Naive B cell (primary cell): Measurements from ENCODE around the gene DUSP19. TPM values are rescaled to one million over a fixed set of nuclear protein-coding genes. Genes with fewer than 3 reads are reported as not detected.
"Not testable (repeated sequence)": the region's sequence is repeated elsewhere in the genome, so short reads cannot be mapped to it uniquely, and the experiment has no call there.

Source experiments
- ATAC-seq, 2 donors: fragments of 150-1000 bp; cut with Tn5 transposase; 2 replicates each; pipeline ENCODE4 v1.10.0; 2021; ENCODE audit warnings: low read depth in 2 of 2, mild to moderate bottlenecking in 2 of 2, moderate library complexity in 2 of 2
- DNase-seq: peaks from one replicate; pipeline ENCODE4 v3.0.0; 2022
- H3K27ac Mint-ChIP-seq, 6 donors: one replicate each; pipeline ENCODE4 v1.8.0; 2020 to 2022; ENCODE audit warnings: mild to moderate bottlenecking in 6 of 6, mixed read lengths in 6 of 6, moderate library complexity in 5 of 6, inconsistent platforms in 2 of 6
- H3K27me3 Mint-ChIP-seq, 3 donors: one replicate each; pipeline ENCODE4 v1.8.0; 2021 to 2022; ENCODE audit warnings: mixed read lengths in 3 of 3, mild to moderate bottlenecking in 1 of 3
- H3K36me3 Mint-ChIP-seq, 2 donors: one replicate each; pipeline ENCODE4 v1.8.0; 2020 to 2022; ENCODE audit warnings: mixed read lengths in 2 of 2, inconsistent platforms in 1 of 2, mild to moderate bottlenecking in 1 of 2
- H3K4me1 Mint-ChIP-seq, 3 donors: one replicate each; pipeline ENCODE4 v1.8.0; 2020 to 2022; ENCODE audit warnings: mixed read lengths in 3 of 3, inconsistent platforms in 1 of 3, mild to moderate bottlenecking in 1 of 3, moderate library complexity in 1 of 3
- H3K4me3 Mint-ChIP-seq, 8 donors: one replicate each; pipeline ENCODE4 v1.8.0; 2020 to 2022; ENCODE audit warnings: mild to moderate bottlenecking in 8 of 8, mixed read lengths in 8 of 8, moderate library complexity in 8 of 8, inconsistent platforms in 2 of 8
- H3K9me3 Mint-ChIP-seq, 7 donors: one replicate each; pipeline ENCODE4 v1.8.0; 2020 to 2022; ENCODE audit warnings: mixed read lengths in 7 of 7, mild to moderate bottlenecking in 5 of 7, inconsistent platforms in 2 of 7, moderate library complexity in 1 of 7
- polyA plus RNA-seq, 6 donors: library from polyadenylated mRNA; unstranded; fragments of 300-500 nt; fragmentation: Illumina TruSeq; gene quantifications; one replicate each; pipeline ENCODE4 v1.2.3, GENCODE V29; 2021; ENCODE audit warnings: low read depth in 6 of 6

DUSP19 gene
- polyA plus RNA-seq, 6 donors from 2014 or later, result 0.04 to 0.77 (median 0.26) TPM

DNA sequence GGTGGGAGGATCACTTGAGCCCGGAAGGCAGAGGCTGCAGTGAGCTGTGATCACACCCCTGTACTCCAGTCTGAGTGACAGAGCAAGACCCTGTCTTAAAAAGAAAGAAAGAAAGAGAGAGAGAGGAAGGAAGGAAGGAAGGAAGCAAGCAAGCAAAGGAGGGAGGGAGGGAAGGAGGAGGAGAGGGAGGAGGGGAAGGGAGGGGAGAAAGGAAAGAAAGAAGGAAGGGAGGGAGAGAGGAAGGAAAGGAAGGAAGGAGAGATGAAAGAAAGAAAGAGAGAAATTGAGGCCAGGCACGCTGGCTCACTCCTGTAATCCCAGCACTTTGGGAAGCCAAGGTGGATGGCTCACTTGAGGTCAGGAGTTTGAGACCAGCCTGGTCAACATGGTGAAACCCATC is 37.9 kb upstream of the DUSP19 start:
- Mint-ChIP-seq H3K27ac (no peak overlapping the region), H3K36me3 (peaks cover 0 to 37% of the 10 kb centered on the region in 2 donors), H3K4me3 (no peak overlapping the region), H3K9me3 (peaks cover 7 to 32% (median 8%) of the 10 kb centered on the region in 7 donors), H3K27me3 (peaks cover 30 to 54% (median 35%) of the 10 kb centered on the region in 3 donors), H3K4me1 (peaks cover 11 to 30% (median 14%) of the 10 kb centered on the region in 3 donors)
- no peak for DNase-seq
- ATAC-seq, result no peak

DNA sequence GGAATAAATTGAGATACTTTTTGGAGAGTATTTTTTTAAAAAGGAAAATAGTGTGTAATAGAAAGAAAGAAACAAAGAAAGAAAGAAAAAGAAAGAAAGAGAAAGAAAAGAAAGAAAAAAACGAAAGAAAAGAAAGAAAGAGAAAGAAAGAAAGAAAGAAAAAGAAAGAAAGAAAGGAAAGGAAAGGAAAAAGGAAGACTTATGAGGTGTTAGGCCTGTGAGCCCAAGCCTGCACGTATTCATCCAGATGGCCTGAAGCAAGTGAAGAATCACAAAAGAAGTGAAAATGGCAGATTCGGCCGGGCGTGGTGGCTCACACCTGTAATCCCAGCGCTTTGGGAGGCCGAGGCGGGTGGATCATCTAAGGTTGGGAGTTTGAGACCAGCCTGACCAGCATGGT is 35.0 kb upstream of the DUSP19 start:
- Mint-ChIP-seq H3K36me3 (peaks cover 0 to 40% of the 10 kb centered on the region in 2 donors), H3K27me3 (peaks cover 26 to 40% (median 30%) of the 10 kb centered on the region in 3 donors), H3K4me1 (peaks cover 6 to 13% (median 7%) of the 10 kb centered on the region in 3 donors), H3K9me3 (peaks cover 7 to 30% (median 10%) of the 10 kb centered on the region in 7 donors)
- not testable (repeated sequence) for ATAC-seq, DNase-seq, H3K4me3 Mint-ChIP-seq, H3K27ac Mint-ChIP-seq

DNA sequence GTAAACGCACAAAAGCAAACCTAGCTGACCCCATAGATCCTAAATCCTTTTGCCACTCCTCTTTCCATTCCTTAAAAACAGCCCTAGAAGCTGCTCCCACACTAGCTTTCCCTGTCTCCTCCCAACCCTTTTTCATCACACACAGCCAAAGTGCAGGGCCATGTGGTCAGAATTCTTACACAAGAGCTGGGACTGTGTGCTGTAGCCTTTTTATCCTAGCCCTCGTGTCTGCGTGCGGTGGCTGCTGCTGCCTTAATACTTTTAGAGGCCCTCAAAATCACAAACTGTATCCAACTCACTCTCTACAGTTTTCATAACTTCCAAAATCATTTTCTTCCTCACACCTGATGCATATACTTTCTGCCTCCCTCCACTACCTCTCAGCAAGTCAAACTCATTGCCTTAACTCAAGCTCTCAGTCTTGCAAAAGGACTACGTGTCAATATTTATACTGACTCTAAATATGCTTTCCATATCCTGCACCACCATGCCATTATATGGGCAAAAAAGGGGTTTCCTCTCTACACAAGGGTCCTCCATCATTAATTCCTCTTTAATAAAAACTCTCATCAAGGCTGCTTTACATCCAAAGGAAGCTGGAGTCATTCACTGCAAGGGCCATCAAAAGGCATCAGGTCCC is 30.9 kb upstream of the DUSP19 start:
- Mint-ChIP-seq H3K27me3 (peaks cover 9 to 20% (median 10%) of the 10 kb centered on the region in 3 donors), H3K9me3 (peaks cover 7 to 19% (median 10%) of the 10 kb centered on the region in 7 donors), H3K36me3 (peaks cover 0 to 26% of the 10 kb centered on the region in 2 donors)
- not testable (repeated sequence) for DNase-seq, H3K4me3 Mint-ChIP-seq, H3K27ac Mint-ChIP-seq, H3K4me1 Mint-ChIP-seq, ATAC-seq

DNA sequence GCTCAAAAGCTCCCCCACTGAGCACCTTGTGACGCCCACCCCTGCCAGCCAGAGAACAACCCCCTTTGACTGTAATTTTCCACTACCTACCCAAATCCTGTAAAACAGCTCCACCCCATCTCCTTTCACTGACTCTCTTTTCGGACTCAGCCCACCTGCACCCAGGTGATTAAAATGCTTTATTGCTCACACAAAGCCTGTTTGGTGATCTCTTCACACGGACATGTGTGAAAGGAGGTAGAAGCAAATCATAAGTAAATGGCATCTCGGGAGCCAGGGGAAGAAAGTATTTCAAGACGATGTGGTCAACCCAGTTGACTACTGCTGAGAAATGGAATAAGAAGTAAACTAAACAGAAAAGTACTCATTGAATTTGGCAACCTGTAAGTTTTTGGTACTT is 29.1 kb upstream of the DUSP19 start:
- DNase-seq (no peak), ATAC-seq (no peak)
- H3K27ac Mint-ChIP-seq, result no peak overlapping the region
- H3K27me3 Mint-ChIP-seq, result peaks cover 20 to 22% (median 22%) of the 10 kb centered on the region in 3 donors
- H3K4me1 Mint-ChIP-seq, result no peaks in the 10 kb centered on the region
- H3K36me3 Mint-ChIP-seq, result peaks cover 0 to 15% of the 10 kb centered on the region in 2 donors
- H3K4me3 Mint-ChIP-seq, result no peak overlapping the region
- peaks cover 0 to 14% (median 7%) of the 10 kb centered on the region in 7 donors for H3K9me3 Mint-ChIP-seq

DNA sequence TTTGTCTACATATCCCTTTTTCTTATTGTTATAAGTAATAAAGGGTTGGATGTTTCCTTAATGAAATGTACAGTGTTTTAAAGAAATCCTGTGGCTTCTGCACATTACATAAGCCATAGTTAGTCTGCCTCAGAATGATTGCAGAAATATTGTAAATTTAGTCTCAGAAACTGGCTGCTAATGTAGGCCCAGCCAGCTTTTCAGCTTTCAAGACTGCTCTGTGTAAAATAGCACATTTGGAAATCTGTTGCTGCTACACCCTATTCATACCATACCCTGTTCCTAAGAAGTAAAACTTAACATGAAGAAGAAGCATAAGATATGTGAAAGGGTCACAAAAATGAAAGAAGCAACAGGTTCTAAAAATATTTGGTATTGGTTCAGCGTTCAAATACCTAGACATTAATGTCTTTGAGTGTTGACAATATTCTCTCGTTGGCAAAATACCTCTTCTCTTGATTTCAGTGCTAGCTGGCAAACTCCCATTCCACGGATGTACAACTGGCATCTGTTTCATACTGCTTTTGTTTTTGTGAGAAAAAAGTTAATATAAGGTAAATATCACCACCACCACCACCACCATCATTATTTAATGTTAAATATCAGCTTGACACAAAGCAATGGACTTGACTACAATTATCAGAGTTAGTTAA is 21.1 kb upstream of the DUSP19 start:
- Mint-ChIP-seq H3K27ac (peak overlapping the region in 1 of 6 donors; percentile 30), H3K9me3 (no peaks in the 10 kb centered on the region), H3K27me3 (peaks cover 29 to 36% (median 33%) of the 10 kb centered on the region in 3 donors), H3K36me3 (no peaks in the 10 kb centered on the region), H3K4me3 (no peak overlapping the region), H3K4me1 (no peaks in the 10 kb centered on the region)
- DNase-seq (no peak), ATAC-seq (no peak)

DNA sequence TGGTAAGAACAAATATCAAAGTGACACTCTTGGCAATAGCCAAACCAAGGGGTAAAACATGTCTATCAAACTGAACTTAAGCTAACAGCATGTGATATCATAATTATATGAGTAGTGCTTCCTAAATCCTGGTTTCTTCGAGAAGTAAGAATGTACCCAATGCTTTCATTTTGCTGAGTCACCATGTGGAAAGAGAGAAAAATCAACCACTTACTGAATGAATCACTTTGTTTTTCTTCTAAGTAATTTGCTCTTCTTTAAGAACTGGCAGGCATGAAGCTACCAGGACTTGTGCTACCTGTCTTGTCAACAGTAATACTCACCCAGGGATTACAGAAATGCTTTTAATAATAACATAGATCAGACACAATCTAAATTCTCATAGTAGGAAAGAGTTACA is 19.0 kb upstream of the DUSP19 start:
- no peak for DNase-seq
- H3K27me3 Mint-ChIP-seq, result peaks cover 19 to 38% (median 29%) of the 10 kb centered on the region in 3 donors

DNA sequence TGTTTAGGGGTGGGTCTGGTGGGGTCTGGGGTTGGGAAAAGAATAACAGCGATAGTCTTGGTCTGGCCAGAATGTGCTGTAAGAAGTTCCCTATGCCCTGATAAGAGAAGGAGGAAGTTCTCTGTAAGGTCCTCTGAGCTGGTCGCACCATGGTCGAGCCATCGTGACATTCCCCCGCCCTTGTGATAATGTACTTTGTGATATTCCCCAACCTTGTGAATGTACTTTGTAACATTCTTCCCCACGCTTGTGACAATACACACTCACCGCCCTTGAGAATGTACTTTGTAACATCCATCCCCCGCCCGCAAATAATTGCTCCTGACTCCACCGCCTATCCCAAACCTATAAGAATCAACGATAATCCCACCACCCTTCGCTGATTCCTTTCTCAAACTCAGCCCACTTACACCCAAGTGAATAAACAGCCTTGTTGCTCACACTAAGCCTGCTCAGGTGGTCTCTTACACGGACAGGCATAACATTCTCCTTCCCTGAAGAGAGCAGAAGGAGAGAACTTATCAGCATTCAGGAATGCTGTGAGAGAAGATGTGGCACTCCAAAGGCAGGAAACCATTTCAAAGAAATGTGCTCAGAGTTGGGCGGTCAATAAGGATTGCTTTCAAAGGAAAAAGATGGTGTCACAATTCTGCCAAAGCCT is 17.8 kb upstream of the DUSP19 start:
- H3K4me1 Mint-ChIP-seq, result no peaks in the 10 kb centered on the region
- ATAC-seq, result no peak
- DNase-seq, result no peak
- no peak overlapping the region for H3K27ac Mint-ChIP-seq
- H3K9me3 Mint-ChIP-seq, result no peaks in the 10 kb centered on the region
- no peaks in the 10 kb centered on the region for H3K36me3 Mint-ChIP-seq
- H3K27me3 Mint-ChIP-seq, result peaks cover 19 to 46% (median 30%) of the 10 kb centered on the region in 3 donors
- no peak overlapping the region for H3K4me3 Mint-ChIP-seq

More for the DNA sequence above, 19.0 kb upstream of the DUSP19 start:
- Mint-ChIP-seq H3K9me3 (no peaks in the 10 kb centered on the region), H3K36me3 (no peaks in the 10 kb centered on the region), H3K4me3 (no peak overlapping the region), H3K27ac (no peak overlapping the region), H3K4me1 (no peaks in the 10 kb centered on the region)
- ATAC-seq, result no peak

DNA sequence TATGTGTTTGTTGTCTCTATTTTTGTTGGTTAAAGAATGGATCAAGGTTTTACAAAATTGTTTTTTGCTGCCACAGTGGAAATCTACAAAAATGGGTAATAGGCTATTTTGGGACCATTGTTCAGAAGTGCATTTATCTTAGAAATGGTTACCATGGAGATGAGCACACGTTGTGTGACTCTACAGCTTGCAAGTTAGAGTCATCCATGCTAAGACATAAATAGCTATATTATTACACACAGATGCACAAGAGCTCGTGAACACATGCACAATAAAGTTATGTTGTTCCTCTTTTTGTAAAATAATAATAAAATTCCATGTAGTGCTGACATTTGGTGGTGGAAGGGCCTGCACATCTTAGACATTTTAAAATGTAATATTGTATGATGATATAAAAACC is 15.5 kb upstream of the DUSP19 start:
- Mint-ChIP-seq H3K4me3 (no peak overlapping the region), H3K36me3 (no peaks in the 10 kb centered on the region), H3K4me1 (no peaks in the 10 kb centered on the region), H3K27me3 (peaks cover 28 to 50% (median 33%) of the 10 kb centered on the region in 3 donors), H3K27ac (no peak overlapping the region), H3K9me3 (no peaks in the 10 kb centered on the region)
- DNase-seq, result no peak
- ATAC-seq, result peak in 1 of 2 donors; percentile 30

DNA sequence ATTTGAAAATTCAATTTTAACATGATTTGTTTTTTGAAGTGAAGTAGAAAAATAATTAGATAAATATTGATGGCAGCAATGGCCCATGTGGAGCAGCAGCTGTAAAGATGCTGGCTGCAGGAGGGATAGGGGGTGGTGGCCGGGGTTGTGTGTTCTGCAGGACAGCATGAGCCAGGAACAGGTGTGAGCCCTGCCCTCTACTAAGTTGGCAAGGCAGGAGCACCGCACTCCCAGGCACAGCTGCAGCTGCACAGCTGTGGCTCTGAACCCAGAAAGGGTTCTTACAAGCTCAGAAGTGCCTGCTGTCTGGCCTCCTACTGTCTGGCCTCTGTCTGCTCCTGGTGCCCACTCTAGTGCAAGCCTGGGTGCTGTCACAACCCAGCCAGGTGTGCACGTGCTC is 10.0 kb upstream of the DUSP19 start:
- H3K27ac Mint-ChIP-seq, result no peak overlapping the region
- H3K9me3 Mint-ChIP-seq, result peaks cover 0 to 14% (median 4%) of the 10 kb centered on the region in 7 donors
- no peaks in the 10 kb centered on the region for H3K36me3 Mint-ChIP-seq

DNA sequence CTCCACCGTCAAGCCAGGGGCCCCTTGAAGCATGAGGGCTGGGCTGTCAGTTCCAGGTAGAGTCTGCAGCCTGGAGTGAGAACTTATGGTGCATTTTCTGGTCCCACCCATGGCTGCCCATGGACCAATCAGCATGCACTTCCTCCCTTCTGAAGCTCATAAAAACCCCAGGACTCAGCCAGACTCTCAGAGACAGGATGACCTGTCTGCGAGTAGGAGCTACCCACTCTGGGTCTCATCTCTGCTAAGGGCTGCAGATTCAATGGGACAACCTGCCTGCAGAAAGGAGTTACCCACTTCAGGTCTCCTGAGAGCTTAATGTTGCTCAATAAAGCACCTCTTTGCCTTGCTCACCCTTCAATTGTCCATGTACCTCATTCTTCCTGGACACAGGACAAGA is 9.4 kb upstream of the DUSP19 start:
- Mint-ChIP-seq H3K4me1 (no peaks in the 10 kb centered on the region), H3K27ac (no peak overlapping the region), H3K9me3 (peaks cover 0 to 14% (median 4%) of the 10 kb centered on the region in 7 donors), H3K27me3 (peaks cover 18 to 51% (median 29%) of the 10 kb centered on the region in 3 donors), H3K4me3 (no peak overlapping the region), H3K36me3 (no peaks in the 10 kb centered on the region)
- ATAC-seq, result no peak
- DNase-seq, result no peak

More for the DNA sequence above, 10.0 kb upstream of the DUSP19 start:
- Mint-ChIP-seq H3K4me3 (no peak overlapping the region), H3K27me3 (peaks cover 19 to 56% (median 26%) of the 10 kb centered on the region in 3 donors), H3K4me1 (no peaks in the 10 kb centered on the region)
- ATAC-seq (no peak), DNase-seq (no peak)

DNA sequence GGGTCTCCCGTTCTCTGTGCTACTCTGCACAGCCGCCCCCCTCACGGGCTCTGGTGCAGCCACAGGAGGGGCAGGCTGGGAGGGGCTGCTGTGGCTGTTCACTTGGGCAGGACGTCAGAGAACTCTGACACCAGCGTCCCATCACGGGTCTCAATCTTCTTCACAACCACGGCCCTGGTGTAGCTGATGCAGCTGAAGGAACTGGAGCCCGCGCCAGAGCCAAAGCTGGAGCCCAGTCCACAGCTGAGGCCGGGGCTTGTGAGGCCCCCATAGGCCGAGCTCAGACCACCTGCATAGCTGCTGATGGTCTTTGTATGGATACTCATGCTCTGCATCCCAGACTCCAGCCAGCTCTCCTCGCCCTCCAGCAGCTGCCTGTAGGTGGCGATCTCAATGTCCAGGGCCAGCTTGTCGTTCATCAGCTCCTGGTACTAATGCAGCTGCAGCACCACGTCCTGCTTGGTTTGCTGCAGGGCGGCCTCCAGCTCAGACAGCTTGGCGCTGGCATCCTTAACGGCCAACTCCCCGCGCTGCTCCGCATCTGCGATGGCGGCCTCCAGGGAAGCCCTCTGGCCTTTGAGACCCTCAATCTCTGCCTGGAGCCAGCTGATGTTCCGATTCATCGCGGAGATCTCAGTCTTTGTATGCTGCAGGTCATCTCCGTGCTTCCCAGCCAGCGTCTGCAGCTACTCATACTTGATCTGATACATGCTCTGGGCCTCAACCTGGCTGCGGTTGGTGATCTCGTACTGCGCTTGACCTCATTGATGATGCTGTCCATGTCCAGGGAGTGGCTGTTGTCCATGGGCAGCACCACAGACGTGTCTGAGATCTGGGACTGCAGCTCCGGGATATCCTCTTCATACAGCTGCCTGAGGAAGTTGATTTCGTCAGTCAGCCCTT is 7.4 kb upstream of the DUSP19 start:
- H3K27me3 Mint-ChIP-seq, result peaks cover 13 to 40% (median 30%) of the 10 kb centered on the region in 3 donors
- H3K36me3 Mint-ChIP-seq, result no peaks in the 10 kb centered on the region
- no peak overlapping the region for H3K4me3 Mint-ChIP-seq
- no peaks in the 10 kb centered on the region for H3K4me1 Mint-ChIP-seq
- H3K9me3 Mint-ChIP-seq, result peaks cover 0 to 14% (median 4%) of the 10 kb centered on the region in 7 donors
- no peak for ATAC-seq
- DNase-seq, result no peak
- no peak overlapping the region for H3K27ac Mint-ChIP-seq

DNA sequence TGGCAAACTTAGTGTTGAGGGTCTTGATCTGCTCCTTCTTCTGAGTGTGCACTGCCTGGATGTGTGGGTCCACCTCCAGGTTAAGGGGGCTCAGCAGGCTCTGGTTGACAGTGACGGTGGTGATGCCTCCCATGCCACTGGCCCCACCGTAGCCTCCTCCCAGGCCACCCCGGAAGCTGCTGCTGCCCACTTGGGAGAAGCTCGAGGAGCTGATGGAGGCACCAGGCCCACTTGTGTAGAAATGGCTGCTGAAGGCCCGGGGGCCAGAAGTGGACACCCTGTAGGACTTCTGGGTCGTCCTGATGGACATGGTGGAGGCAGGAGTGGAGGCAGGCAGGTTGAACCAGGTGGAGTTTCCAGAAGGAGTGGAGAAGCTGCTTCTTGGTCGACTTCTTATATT is 6.4 kb upstream of the DUSP19 start:
- no peak overlapping the region for H3K4me3 Mint-ChIP-seq
- H3K4me1 Mint-ChIP-seq, result no peaks in the 10 kb centered on the region
- ATAC-seq, result no peak

DNA sequence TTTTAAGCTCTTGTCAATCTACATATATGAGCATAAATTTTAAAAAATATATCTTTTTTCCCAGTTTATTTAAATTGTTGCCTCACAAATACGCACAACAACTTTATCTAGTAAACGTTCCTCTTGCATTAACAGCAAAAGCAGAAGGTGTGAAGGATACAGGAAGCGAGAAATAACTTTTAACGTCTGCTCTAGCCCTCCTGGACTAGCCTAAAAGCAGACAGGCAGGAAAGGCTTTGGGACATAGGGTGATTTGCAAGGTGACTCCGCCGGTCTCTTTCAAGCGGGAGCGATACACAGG is 434 bp upstream of the DUSP19 start:
- peaks cover 6 to 12% (median 11%) of the 10 kb centered on the region in 3 donors for H3K4me1 Mint-ChIP-seq
- no peaks in the 10 kb centered on the region for H3K9me3 Mint-ChIP-seq
- peaks cover 6 to 12% (median 6%) of the 10 kb centered on the region in 3 donors for H3K27me3 Mint-ChIP-seq
- H3K27ac Mint-ChIP-seq, result peak overlapping the region in 3 of 6 donors; percentile 33 to 95 (median 72)
- peak; percentile 20 for DNase-seq
- ATAC-seq, result peak; percentile 67 to 76
- no peaks in the 10 kb centered on the region for H3K36me3 Mint-ChIP-seq
- H3K4me3 Mint-ChIP-seq, result peak overlapping the region; percentile 90 to 99 (median 96)

More for the DNA sequence above, 6.4 kb upstream of the DUSP19 start:
- Mint-ChIP-seq H3K27me3 (peaks cover 6 to 35% (median 21%) of the 10 kb centered on the region in 3 donors), H3K36me3 (no peaks in the 10 kb centered on the region), H3K9me3 (peaks cover 0 to 14% (median 4%) of the 10 kb centered on the region in 7 donors), H3K27ac (no peak overlapping the region)
- DNase-seq, result no peak
